Measurements from ENCODE around the gene PI4KA. TPM values are rescaled to one million over a fixed set of nuclear protein-coding genes. Genes with fewer than 3 reads are reported as not detected.
"Not testable (repeated sequence)": the region's sequence is repeated elsewhere in the genome, so short reads cannot be mapped to it uniquely, and the experiment has no call there.

PI4KA gene
- total RNA-seq, 2 experiments from 2014 or later = 84.5 to 99.6 TPM

DNA sequence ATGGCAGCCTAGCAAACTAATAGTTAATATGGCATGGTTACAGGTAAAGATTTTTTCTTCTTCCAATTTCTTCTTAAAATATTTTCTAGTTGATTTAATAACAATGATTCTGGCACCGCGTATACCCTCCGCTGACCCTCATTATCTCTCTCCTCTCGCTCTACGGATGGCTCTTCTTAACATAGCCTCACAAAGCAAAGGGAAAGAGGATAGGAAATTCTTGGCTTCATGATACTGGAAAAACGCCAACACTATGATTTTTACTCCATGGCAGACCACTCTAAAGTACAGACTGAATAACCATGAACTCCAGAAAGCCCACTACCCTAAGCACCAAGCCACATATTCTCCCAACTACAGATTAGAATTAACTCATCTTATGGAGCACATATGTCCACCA, 6.1 kb downstream of the PI4KA start:
- ATAC-seq (no peak), DNase-seq (no peak)
- Mint-ChIP-seq H3K4me3 (no peak overlapping the region), H3K9me3 (ENCODE audit: low read depth) (no peaks in the 10 kb centered on the region), H3K4me1 (peaks cover 13% of the 10 kb centered on the region), H3K27me3 (no peaks in the 10 kb centered on the region), H3K36me3 (no peaks in the 10 kb centered on the region), H3K27ac (no peak overlapping the region)
- CTCF ChIA-PET = interaction anchor here (1.1 kb wide), 1 partner anchor 68 kb away, joined by 4 read pairs; no protein-coding TSS in a partner anchor

- Mint-ChIP-seq H3K4me1 (peaks cover 8% of the 10 kb centered on the region), H3K4me3 (no peak overlapping the region), H3K27me3 (no peaks in the 10 kb centered on the region), H3K36me3 (no peaks in the 10 kb centered on the region), H3K9me3 (ENCODE audit: low read depth) (no peaks in the 10 kb centered on the region), H3K27ac (no peak overlapping the region)
- ATAC-seq = no peak
- DNase-seq = no peak
- CTCF ChIA-PET = interaction anchor here (1.1 kb wide), 1 partner anchor 68 kb away, joined by 4 read pairs; no protein-coding TSS in a partner anchor
Measured at GRCh38 chr22:20852076-20852475, 6.5 kb downstream of the PI4KA start.

- CTCF ChIA-PET = no interaction called here
- no peak for ATAC-seq
- Mint-ChIP-seq H3K27ac (no peak overlapping the region), H3K9me3 (ENCODE audit: low read depth) (no peaks in the 10 kb centered on the region), H3K4me3 (no peak overlapping the region), H3K4me1 (no peaks in the 10 kb centered on the region), H3K27me3 (no peaks in the 10 kb centered on the region), H3K36me3 (no peaks in the 10 kb centered on the region)
- no peak for DNase-seq
Measured at GRCh38 chr22:20847318-20847822, 11.2 kb downstream of the PI4KA start.

- H3K4me3 Mint-ChIP-seq = no peak overlapping the region
- no peaks in the 10 kb centered on the region for H3K27me3 Mint-ChIP-seq
- H3K9me3 Mint-ChIP-seq (ENCODE audit: low read depth) = no peaks in the 10 kb centered on the region
- H3K4me1 Mint-ChIP-seq = peaks cover 15% of the 10 kb centered on the region
- no peak overlapping the region for H3K27ac Mint-ChIP-seq
- no peak for DNase-seq
- CTCF ChIA-PET = no interaction called here
- H3K36me3 Mint-ChIP-seq = no peaks in the 10 kb centered on the region
- ATAC-seq = no peak
Measured at GRCh38 chr22:20844055-20845037, 14.3 kb downstream of the PI4KA start.

DNA sequence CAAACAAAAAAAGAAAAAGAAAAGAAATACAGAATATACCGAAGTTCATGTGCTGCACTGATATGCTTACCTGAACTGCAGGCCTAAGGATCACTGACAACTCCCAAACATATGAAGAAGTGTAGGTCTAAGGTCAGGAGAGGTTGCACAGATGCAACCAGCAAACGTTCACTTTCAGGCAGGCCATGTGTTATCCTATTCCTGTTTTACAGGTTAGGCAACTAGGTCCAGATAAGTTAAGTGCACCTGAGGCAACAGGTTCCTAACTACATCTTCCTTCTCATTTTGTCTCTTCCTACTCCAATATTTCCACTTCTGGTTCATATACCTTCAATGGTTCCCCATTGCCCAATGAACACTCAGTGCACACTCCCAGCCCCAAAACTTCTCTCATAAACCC, 15.1 kb downstream of the PI4KA start:
- no peaks in the 10 kb centered on the region for H3K9me3 Mint-ChIP-seq (ENCODE audit: low read depth)
- CTCF ChIA-PET = no interaction called here

DNA sequence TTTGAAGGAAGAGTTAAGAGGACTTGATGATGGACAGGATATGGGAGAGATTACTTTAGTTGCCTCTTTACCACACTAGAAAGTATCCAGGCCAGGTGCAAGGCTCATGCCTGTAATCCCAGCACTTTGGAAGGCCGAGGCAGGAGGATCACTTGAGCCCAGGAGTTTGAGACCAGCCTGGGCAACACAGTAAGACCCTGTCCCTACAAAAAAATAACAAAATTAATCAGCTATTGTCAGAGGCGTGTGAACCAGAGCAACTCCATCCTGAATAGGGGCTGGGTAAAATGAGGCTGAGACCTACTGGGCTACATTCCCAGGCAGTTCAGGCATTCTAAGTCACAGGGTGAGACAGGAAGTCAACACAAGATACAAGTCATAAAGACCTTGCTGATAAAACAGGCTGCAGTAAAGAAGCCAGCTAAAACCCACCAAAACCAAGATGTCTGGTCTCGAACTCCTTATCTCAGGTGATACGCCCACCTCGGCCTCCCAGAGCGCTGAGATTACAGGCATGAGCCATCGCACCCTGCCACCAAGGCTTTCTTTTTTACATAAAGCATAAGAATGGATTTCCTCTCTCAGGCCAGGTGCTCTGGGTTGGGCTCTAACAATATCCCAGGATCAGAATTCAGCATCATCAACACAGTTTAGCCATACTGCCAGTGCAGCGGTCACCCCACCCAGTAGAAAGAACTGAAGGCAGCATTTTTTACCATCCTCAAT, 17.8 kb downstream of the PI4KA start:
- no peak overlapping the region for H3K27ac Mint-ChIP-seq
- no peaks in the 10 kb centered on the region for H3K27me3 Mint-ChIP-seq
- CTCF ChIA-PET = no interaction called here
- no peak overlapping the region for H3K4me3 Mint-ChIP-seq
- no peak for ATAC-seq
- no peak for DNase-seq
- no peaks in the 10 kb centered on the region for H3K9me3 Mint-ChIP-seq (ENCODE audit: low read depth)
- H3K4me1 Mint-ChIP-seq = peaks cover 25% of the 10 kb centered on the region
- H3K36me3 Mint-ChIP-seq = no peaks in the 10 kb centered on the region

More for the DNA sequence above, 15.1 kb downstream of the PI4KA start:
- Mint-ChIP-seq H3K27ac (no peak overlapping the region), H3K36me3 (no peaks in the 10 kb centered on the region), H3K4me1 (peaks cover 15% of the 10 kb centered on the region), H3K4me3 (no peak overlapping the region), H3K27me3 (no peaks in the 10 kb centered on the region)
- ATAC-seq (no peak), DNase-seq (no peak)

- Mint-ChIP-seq H3K9me3 (ENCODE audit: low read depth) (no peaks in the 10 kb centered on the region), H3K4me1 (peaks cover 25% of the 10 kb centered on the region), H3K27ac (no peak overlapping the region), H3K27me3 (no peaks in the 10 kb centered on the region), H3K36me3 (peaks cover 2% of the 10 kb centered on the region), H3K4me3 (no peak overlapping the region)
- DNase-seq (no peak), ATAC-seq (no peak)
- CTCF ChIA-PET = no interaction called here
Measured at GRCh38 chr22:20839837-20840645, 18.6 kb downstream of the PI4KA start.

GRCh38 chr22:20839354-20839753, 19.3 kb downstream of the PI4KA start:
- H3K4me3 Mint-ChIP-seq; H3K27ac Mint-ChIP-seq; CTCF ChIA-PET; ATAC-seq; H3K27me3 Mint-ChIP-seq; H3K36me3 Mint-ChIP-seq; H3K9me3 Mint-ChIP-seq (ENCODE audit: low read depth); DNase-seq: not testable (repeated sequence)
- H3K4me1 Mint-ChIP-seq = peaks cover 25% of the 10 kb centered on the region

DNA sequence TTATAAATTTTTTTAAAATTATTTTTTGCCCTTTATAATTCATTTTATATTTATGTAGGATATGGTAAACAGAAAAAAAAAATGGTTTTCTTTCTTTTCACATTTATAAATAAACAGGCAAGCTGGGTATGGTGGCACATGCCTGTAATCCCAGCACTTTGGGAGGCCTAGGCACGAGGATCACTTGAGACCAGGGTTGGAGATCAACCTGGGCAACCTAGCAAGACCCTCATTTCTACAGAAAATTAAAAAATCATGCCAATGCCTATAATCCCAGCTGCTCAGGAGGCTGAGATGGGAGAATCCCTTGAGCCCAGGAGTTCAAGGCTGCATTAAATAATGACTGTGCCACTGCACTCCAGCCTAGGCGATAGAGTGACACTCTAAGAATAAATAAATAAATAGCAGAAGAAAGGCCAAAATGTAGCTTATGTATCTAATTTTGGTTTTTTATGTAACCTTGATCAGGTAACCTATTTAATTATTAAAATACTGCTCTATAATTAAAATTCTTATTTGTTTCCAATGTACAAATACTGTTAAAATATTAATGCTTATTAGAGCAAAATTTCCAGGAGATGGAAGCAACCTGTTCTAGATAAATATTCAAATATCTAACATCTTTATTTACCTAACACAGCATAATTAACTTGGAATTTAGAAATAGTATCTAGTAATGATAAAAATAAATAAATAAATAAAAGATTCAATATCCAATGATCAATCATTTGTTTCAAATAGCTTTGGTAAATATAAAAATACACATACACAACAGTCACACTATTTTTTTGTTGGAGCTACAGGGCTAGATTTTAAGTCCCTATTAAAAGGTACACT, 21.4 kb downstream of the PI4KA start:
- no peak for ATAC-seq
- no peak overlapping the region for H3K4me3 Mint-ChIP-seq
- CTCF ChIA-PET = no interaction called here

DNA sequence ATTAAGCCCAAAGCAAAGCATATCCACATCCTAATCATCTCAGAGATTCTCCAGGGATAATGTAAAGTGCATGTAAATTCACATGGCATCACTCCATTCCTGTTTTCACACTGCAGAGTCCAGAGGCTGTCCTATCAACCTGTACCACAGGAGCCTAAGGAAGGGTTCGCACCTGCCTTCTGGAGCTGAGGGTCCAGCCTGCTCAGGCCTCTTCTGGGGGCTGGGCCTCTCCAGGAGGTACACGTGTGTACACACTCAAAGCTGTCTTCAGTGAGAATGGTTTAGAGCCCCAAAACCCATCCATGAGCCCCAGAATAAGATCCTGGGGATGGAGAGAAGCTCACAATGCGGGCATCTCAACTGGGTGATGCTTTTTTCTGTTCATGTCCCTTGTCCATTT, 23.9 kb downstream of the PI4KA start:
- Mint-ChIP-seq H3K27me3 (no peaks in the 10 kb centered on the region), H3K9me3 (ENCODE audit: low read depth) (no peaks in the 10 kb centered on the region), H3K36me3 (peaks cover 29% of the 10 kb centered on the region), H3K27ac (no peak overlapping the region), H3K4me1 (peaks cover 10% of the 10 kb centered on the region), H3K4me3 (no peak overlapping the region)
- DNase-seq (no peak), ATAC-seq (no peak)
- CTCF ChIA-PET = no interaction called here

More for the DNA sequence above, 21.4 kb downstream of the PI4KA start:
- no peaks in the 10 kb centered on the region for H3K27me3 Mint-ChIP-seq
- peaks cover 25% of the 10 kb centered on the region for H3K4me1 Mint-ChIP-seq
- no peaks in the 10 kb centered on the region for H3K9me3 Mint-ChIP-seq (ENCODE audit: low read depth)
- H3K36me3 Mint-ChIP-seq = peaks cover 17% of the 10 kb centered on the region
- DNase-seq = no peak
- no peak overlapping the region for H3K27ac Mint-ChIP-seq

- no peaks in the 10 kb centered on the region for H3K9me3 Mint-ChIP-seq (ENCODE audit: low read depth)
- no peak overlapping the region for H3K4me3 Mint-ChIP-seq
- CTCF ChIA-PET = no interaction called here
- H3K4me1 Mint-ChIP-seq = peaks cover 10% of the 10 kb centered on the region
- peaks cover 31% of the 10 kb centered on the region for H3K36me3 Mint-ChIP-seq
- H3K27me3 Mint-ChIP-seq = no peaks in the 10 kb centered on the region
- no peak overlapping the region for H3K27ac Mint-ChIP-seq
- ATAC-seq = no peak
- DNase-seq = no peak
Measured at GRCh38 chr22:20834206-20834605, 24.4 kb downstream of the PI4KA start.

DNA sequence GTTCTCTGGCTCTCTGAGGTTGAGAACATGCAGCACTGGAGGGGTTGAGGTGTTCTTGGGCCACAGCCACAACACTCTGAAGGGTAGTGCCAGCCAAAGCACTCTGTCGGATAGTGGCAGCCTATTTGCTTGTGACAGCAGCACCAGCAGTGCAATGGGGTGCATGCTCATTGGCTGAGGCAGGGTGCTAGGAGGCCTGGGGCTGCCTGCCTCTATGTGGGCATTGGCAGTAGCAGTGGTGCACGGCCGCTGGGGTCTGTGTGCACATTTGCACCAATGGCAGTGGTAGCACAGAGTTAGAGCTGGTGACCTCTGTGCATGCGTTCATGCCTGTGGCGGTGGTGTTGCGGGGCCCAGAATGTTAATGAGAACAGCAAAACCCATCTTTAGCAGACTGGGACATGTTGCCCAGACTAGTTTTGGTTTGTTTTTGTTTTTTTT, 25.4 kb downstream of the PI4KA start:
- H3K4me1 Mint-ChIP-seq = peaks cover 10% of the 10 kb centered on the region
- no peak overlapping the region for H3K27ac Mint-ChIP-seq
- CTCF ChIA-PET = no interaction called here
- no peaks in the 10 kb centered on the region for H3K27me3 Mint-ChIP-seq
- H3K9me3 Mint-ChIP-seq (ENCODE audit: low read depth) = no peaks in the 10 kb centered on the region
- H3K36me3 Mint-ChIP-seq = peaks cover 33% of the 10 kb centered on the region
- no peak overlapping the region for H3K4me3 Mint-ChIP-seq
- no peak for ATAC-seq
- no peak for DNase-seq
